ENCODE data around the gene ELAVL3. TPM values are rescaled to one million over a fixed set of nuclear protein-coding genes. Genes with fewer than 3 reads are reported as not detected.

The ELAVL3 gene
- total RNA-seq, 1 experiment from 2014 or later, result 1.2 TPM

- peak overlapping the region in 2 of 3 experiments; percentile 72 to 83; a peak in 3 of 7 replicates for H3K27ac Mint-ChIP-seq
- Histone ChIP-seq H3K23ac (ENCODE audit: insufficient read length, low read depth, low read length) (no peak overlapping the region), H3K9me3 (ENCODE audit: control insufficient read depth, low read depth, low read length) (no peaks in the 10 kb centered on the region), H3K9ac (ENCODE audit: extremely low read depth, insufficient read length, low read length) (no peak overlapping the region), H2BK15ac (ENCODE audit: low read depth, low read length) (no peak overlapping the region), H2BK120ac (ENCODE audit: low read depth, low read length, poor library complexity, severe bottlenecking) (no peak overlapping the region), H3K79me2 (ENCODE audit: insufficient read depth, low read length) (no peaks in the 10 kb centered on the region), H2AFZ (ENCODE audit: low read length) (no peak overlapping the region), H4K20me1 (ENCODE audit: control insufficient read depth, insufficient read depth, insufficient read length) (no peaks in the 10 kb centered on the region), H2AK5ac (ENCODE audit: insufficient read length, low read length) (no peak overlapping the region), H3K79me1 (ENCODE audit: insufficient read depth, low read depth, low read length, poor library complexity, severe bottlenecking) (no peaks in the 10 kb centered on the region), H2BK12ac (ENCODE audit: insufficient read length, low read depth, low read length) (no peak overlapping the region), H4K5ac (ENCODE audit: insufficient read length, low read depth, low read length) (no peak overlapping the region), H3K14ac (ENCODE audit: insufficient read depth, low read length) (no peak overlapping the region), H3K18ac (ENCODE audit: insufficient read length, low read depth, low read length) (no peak overlapping the region), H3K56ac (ENCODE audit: insufficient read length, low read depth, low read length) (no peak overlapping the region), H3T11ph (ENCODE audit: low read length) (no peak overlapping the region), H3K4me1 (ENCODE audit: insufficient read depth, low read length) (no peaks in the 10 kb centered on the region), H4K8ac (replicated peaks; ENCODE audit: insufficient read length, low read depth, low read length) (no peak overlapping the region), H3K23me2 (ENCODE audit: insufficient read length, low read depth, low read length, poor library complexity, severe bottlenecking) (no peaks in the 10 kb centered on the region), H3K4ac (ENCODE audit: low read depth, low read length) (no peak overlapping the region), H2BK20ac (ENCODE audit: low read depth, low read length, poor library complexity, severe bottlenecking) (no peak overlapping the region), H4K91ac (ENCODE audit: insufficient read length, low read depth, low read length) (no peak overlapping the region), H3K27ac (ENCODE audit: insufficient read length, low read depth, low read length) (no peak overlapping the region), H3K27me3 (ENCODE audit: insufficient read depth, low read length) (no peaks in the 10 kb centered on the region), H2BK5ac (ENCODE audit: insufficient read length, low read length) (no peak overlapping the region), H3K4me2 (ENCODE audit: insufficient read depth, insufficient read length, low read length) (no peak overlapping the region)
- H3K4me1 Mint-ChIP-seq, result peaks cover 15 to 39% of the 10 kb centered on the region in 2 experiments
- no peaks in the 10 kb centered on the region; a peak in 1 of 5 replicates for H3K9me3 Mint-ChIP-seq
- H3K36me3 Mint-ChIP-seq (ENCODE audit: insufficient read depth in 1 of 3, low read depth in 3 of 3), result peaks cover 6 to 27% (median 25%) of the 10 kb centered on the region in 3 experiments; a peak in 6 of 7 replicates
- no peaks in the 10 kb centered on the region for H3K27me3 Mint-ChIP-seq (ENCODE audit: low read depth)
- WGBS (ENCODE audit: extremely low coverage, insufficient read length, low lambda C conversion rate), result no CpG with 5 or more reads among the region's 25 CpGs
- no peak for TF ChIP-seq CTCF (conservative IDR thresholded peaks at IDR 0.05)
- peak; percentile 31 for DNase-seq
- peak overlapping the region in 1 of 2 experiments; percentile 18; a peak in 2 of 5 replicates for H3K4me3 Mint-ChIP-seq
Observed at GRCh38 chr19:11451871-11452619, 28.8 kb downstream of the ELAVL3 start.
